IMR-90 (cell line): ENCODE measurements around the gene DGKD. TPM values are rescaled to one million over a fixed set of nuclear protein-coding genes. Genes with fewer than 3 reads are reported as not detected.

ENCODE experiments used
- ATAC-seq: fragments of 200-7000 bp; cut with Tn5 transposase; 2 replicates; pipeline ENCODE4 v1.9.1; 2020; ENCODE audit warnings: low read depth, mild to moderate bottlenecking, moderate library complexity
- BruUV-seq: library from RNA; stranded (reverse); fragments of 400-500 nt; replicated peaks from 2 replicates; lab custom pipeline; 2021; lab: Mats Ljungman, UMichigan
- CTCF ChIA-PET: fragments of 300-600 bp; formaldehyde crosslinking; extraction: SDS; loops from one replicate; lab custom pipeline; 2021; ENCODE audit warnings: antibody characterized with exemption; lab: Yijun Ruan, JAX
- POLR2A ChIA-PET: fragments of 300-600 bp; sonication (Branson Sonifier 250); formaldehyde crosslinking; loops from one replicate; lab custom pipeline; 2022; ENCODE audit warnings: antibody characterized with exemption; ENCODE audit not compliant: unreplicated experiment; lab: Charles Lee
- DNase-seq: peaks from one replicate; pipeline ENCODE4 v3.0.0; 2013
- H2AFZ ChIP-seq: replicated peaks from 2 replicates; pipeline ENCODE3; 2013; ENCODE audit warnings: low read length, mild to moderate bottlenecking; ENCODE audit not compliant: poor library complexity
- H2AK5ac ChIP-seq: 2 replicates; pipeline ENCODE4 v1.6.1; 2013; ENCODE audit warnings: low read depth, low read length, inconsistent platforms
- H2AK9ac ChIP-seq: replicated peaks from 2 replicates; pipeline ENCODE3; 2013; ENCODE audit warnings: mild to moderate bottlenecking, low read depth, low read length, moderate library complexity; ENCODE audit not compliant: poor library complexity
- H2BK120ac ChIP-seq: 2 replicates; pipeline ENCODE4 v1.6.1; 2013; ENCODE audit warnings: low read depth, low read length, inconsistent platforms
- H2BK15ac ChIP-seq: 3 replicates; pipeline ENCODE4 v1.6.1; 2013; ENCODE audit warnings: low read depth, low read length, inconsistent platforms
- H2BK20ac ChIP-seq: 2 replicates; pipeline ENCODE4 v1.6.1; 2013; ENCODE audit warnings: low read depth, mild to moderate bottlenecking, inconsistent platforms, low read length, moderate library complexity
- H2BK5ac ChIP-seq: 2 replicates; pipeline ENCODE4 v1.6.1; 2013; ENCODE audit warnings: mild to moderate bottlenecking, low read depth, low read length, inconsistent platforms; ENCODE audit not compliant: poor library complexity, severe bottlenecking
- H3K14ac ChIP-seq: replicated peaks from 2 replicates; pipeline ENCODE4 v1.6.1; 2013; ENCODE audit warnings: low read depth, low read length, inconsistent platforms
- H3K18ac ChIP-seq: 2 replicates; pipeline ENCODE4 v1.6.1; 2013; ENCODE audit warnings: low read depth, low read length, control low read depth
- H3K23ac ChIP-seq: 2 replicates; pipeline ENCODE4 v1.6.1; 2013; ENCODE audit warnings: low read depth, low read length, inconsistent platforms
- H3K27ac ChIP-seq: 2 replicates; pipeline ENCODE4 v1.5.1; 2013; ENCODE audit warnings: mild to moderate bottlenecking, control low read depth, low read length; ENCODE audit not compliant: insufficient read depth
- H3K27me3 ChIP-seq: 2 replicates; pipeline ENCODE4 v1.6.1; 2013; ENCODE audit warnings: low read length; ENCODE audit not compliant: control insufficient read depth, insufficient read depth
- H3K36me3 ChIP-seq: 2 replicates; pipeline ENCODE4 v1.6.1; 2013; ENCODE audit warnings: low read length, mixed read lengths; ENCODE audit not compliant: control insufficient read depth, insufficient read depth
- H3K4ac ChIP-seq: 2 replicates; pipeline ENCODE4 v1.6.1; 2013; ENCODE audit warnings: low read depth, low read length, inconsistent platforms
- H3K4me1 ChIP-seq: 2 replicates; pipeline ENCODE4 v1.6.1; 2013; ENCODE audit warnings: low read length, mixed read lengths; ENCODE audit not compliant: control insufficient read depth, insufficient read depth
- H3K4me2 ChIP-seq: 2 replicates; pipeline ENCODE4 v1.6.1; 2013; ENCODE audit warnings: low read depth, mild to moderate bottlenecking, control low read depth, low read length, moderate library complexity
- H3K4me3 ChIP-seq: 2 replicates; pipeline ENCODE4 v1.5.1; 2013; ENCODE audit warnings: low read depth, mild to moderate bottlenecking, control low read depth, low read length, moderate library complexity; ENCODE audit not compliant: insufficient read depth
- H3K56ac ChIP-seq: 2 replicates; pipeline ENCODE4 v1.6.1; 2013; ENCODE audit warnings: low read length, inconsistent platforms; ENCODE audit not compliant: insufficient read depth; ENCODE audit errors: extremely low read depth
- H3K79me1 ChIP-seq, 2 experiments: 2 replicates each; pipeline ENCODE4 v1.6.1; 2013; ENCODE audit warnings: low read length in 2 of 2, inconsistent platforms in 1 of 2, low read depth in 1 of 2
- H3K9ac ChIP-seq: 2 replicates; pipeline ENCODE4 v1.6.1; 2013; ENCODE audit warnings: low read depth, low read length, control low read depth
- H3K9me1 ChIP-seq: 2 replicates; pipeline ENCODE4 v1.6.1; 2013; ENCODE audit warnings: low read length, inconsistent platforms; ENCODE audit not compliant: insufficient read depth
- H3K9me3 ChIP-seq: 2 replicates; pipeline ENCODE4 v1.6.1; 2013; ENCODE audit warnings: low read length; ENCODE audit not compliant: control insufficient read depth, insufficient read depth
- H4K20me1 ChIP-seq: 2 replicates; pipeline ENCODE4 v1.6.1; 2013; ENCODE audit warnings: low read length, inconsistent platforms; ENCODE audit not compliant: insufficient read depth
- H4K5ac ChIP-seq: 2 replicates; pipeline ENCODE4 v1.6.1; 2013; ENCODE audit warnings: mild to moderate bottlenecking, low read depth, low read length, control low read depth
- H4K8ac ChIP-seq, 2 experiments: 2 replicates each; pipeline ENCODE4 v1.6.1; 2013; ENCODE audit warnings: low read depth in 2 of 2, low read length in 2 of 2, control low read depth in 1 of 2, inconsistent platforms in 1 of 2
- H4K91ac ChIP-seq: 2 replicates; pipeline ENCODE4 v1.6.1; 2013; ENCODE audit warnings: low read depth, low read length, inconsistent platforms; ENCODE audit not compliant: insufficient read depth
- CEBPB ChIP-seq: IDR thresholded peaks from 2 replicates; pipeline ENCODE4 v1.6.1; 2012; ENCODE audit warnings: low read depth, low read length, improper control_type of control experiment
- CHD1 ChIP-seq: IDR thresholded peaks from 2 replicates; pipeline ENCODE4 v1.6.1; 2012; ENCODE audit warnings: low read depth, low read length, improper control_type of control experiment
- FOS ChIP-seq: fragments of 150-350 bp; IDR thresholded peaks from 2 replicates; pipeline ENCODE4 v1.6.1; 2016; ENCODE audit warnings: low read depth, low read length
- MAFK ChIP-seq: IDR thresholded peaks from 2 replicates; pipeline ENCODE4 v1.6.1; 2012; ENCODE audit warnings: low read depth, low read length, improper control_type of control experiment
- MAZ ChIP-seq: IDR thresholded peaks from 2 replicates; pipeline ENCODE4 v1.6.1; 2012; ENCODE audit warnings: low read depth, mild to moderate bottlenecking, low read length, improper control_type of control experiment, moderate library complexity, borderline replicate concordance
- MXI1 ChIP-seq: IDR thresholded peaks from 2 replicates; pipeline ENCODE4 v1.6.1; 2012; ENCODE audit warnings: low read depth, mild to moderate bottlenecking, low read length, moderate library complexity, borderline replicate concordance
- NFE2L2 ChIP-seq: fragments of 150-350 bp; IDR thresholded peaks from 2 replicates; pipeline ENCODE4 v1.6.1; 2016; ENCODE audit warnings: low read depth, mild to moderate bottlenecking, low read length
- POLR2A ChIP-seq: IDR thresholded peaks from 2 replicates; pipeline ENCODE4 v1.6.1; 2012; ENCODE audit warnings: mild to moderate bottlenecking, low read depth, low read length
- SMC3 ChIP-seq: fragments of 150-350 bp; IDR thresholded peaks from 2 replicates; pipeline ENCODE4 v1.6.1; 2016; ENCODE audit warnings: low read depth, mild to moderate bottlenecking, antibody characterized with exemption, low read length, moderate library complexity
- USF2 ChIP-seq: fragments of 150-350 bp; IDR thresholded peaks from 2 replicates; pipeline ENCODE4 v1.6.1; 2017; ENCODE audit warnings: mild to moderate bottlenecking, antibody characterized with exemption, low read length, low read depth
- WGBS, 2 experiments: methylation state at CpG; one replicate each; pipeline versions ENCODE4 v1.1.5 to v1.1.7; 2013; ENCODE audit warnings: missing lambda C conversion rate in 2 of 2; ENCODE audit not compliant: insufficient read length in 1 of 2; ENCODE audit errors: extremely low coverage in 2 of 2; 5-methylcytosine and 5-hydroxymethylcytosine counted together
- dilution Hi-C: fragments of 300-500 bp; cut with HindIII; formaldehyde crosslinking; loops from one replicate; pipeline ENCODE4 v1.14.3; 2018; ENCODE audit warnings: low sequenced_read_pairs; ENCODE audit not compliant: unreplicated experiment
- in situ Hi-C: fragments of 300-500 bp; cut with MboI; formaldehyde crosslinking; loops from 3 replicates; pipeline ENCODE4 v1.14.3; 2019; ENCODE audit warnings: low sequenced_read_pairs, inconsistent platforms, mixed read lengths
- intact Hi-C: fragments of 100-400 bp; cut with micrococcal nuclease; formaldehyde crosslinking; loops from 2 replicates; pipeline ENCODE4 v1.10.0; 2022
- polyA plus RNA-seq, 3 experiments: library from polyadenylated mRNA; depleted of rRNA; stranded (reverse); fragments of >200 nt; gene quantifications; 2 replicates each; pipeline ENCODE4 v1.2.3, GENCODE V29; 2012; ENCODE audit warnings: low replicate concordance in 1 of 3
- total RNA-seq: library from RNA; depleted of rRNA; stranded (reverse); fragments of >200 nt; gene quantifications from 2 replicates; pipeline ENCODE4 v1.2.3, GENCODE V29; 2012
- TF ChIP-seq, protein P1 (sequence below): conservative IDR thresholded peaks from 2 replicates; pipeline ENCODE4 v1.5.1; 2012; ENCODE audit warnings: mild to moderate bottlenecking, low read depth, low read length, improper control_type of control experiment

The DGKD gene
- total and polyA plus RNA-seq, 2 of the 4 experiments (the other 2 are of a cell fraction) = 6.5 to 10.1 TPM

DNA sequence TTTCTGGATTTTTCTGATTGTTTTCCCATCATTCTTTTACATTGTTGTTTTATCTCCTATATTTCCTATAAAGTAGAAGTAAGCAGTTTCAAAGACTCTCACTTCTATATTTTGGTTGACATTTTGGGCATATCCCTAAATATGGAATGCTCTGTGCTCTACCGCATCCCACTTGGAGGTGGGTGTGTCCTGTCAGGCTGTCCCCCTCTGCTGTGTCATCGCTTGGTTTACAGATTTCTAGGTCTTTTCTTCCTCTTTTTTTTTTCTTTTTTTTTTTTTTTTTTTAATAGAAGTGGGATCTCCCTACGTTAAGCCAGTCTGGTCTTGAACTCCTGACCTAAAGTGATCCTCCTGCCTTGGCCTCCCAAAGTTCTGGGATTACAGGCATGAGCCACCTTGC, 13.3 kb downstream of the DGKD start:
- no peaks in the 10 kb centered on the region for H3K27me3 ChIP-seq
- no peak overlapping the region for H3K27ac ChIP-seq
- H3K9ac ChIP-seq = no peak overlapping the region
- H2AFZ ChIP-seq = no peak overlapping the region
- DNase-seq (no peak), ATAC-seq (no peak)
- WGBS, 2 experiments = no CpG with 5 or more reads among the region's 3 CpGs
- H3K56ac ChIP-seq = no peak overlapping the region
- no peak overlapping the region for H2AK9ac ChIP-seq
- ChIA-PET POLR2A (no interaction called here), CTCF (no interaction called here)
- H3K4me1 ChIP-seq = no peaks in the 10 kb centered on the region
- H3K4ac ChIP-seq = no peak overlapping the region
- no TSS peak for BruUV-seq
- H4K5ac ChIP-seq = no peak overlapping the region
- H4K8ac ChIP-seq = no peak overlapping the region
- H2BK5ac ChIP-seq = no peak overlapping the region
- H4K91ac ChIP-seq = no peak overlapping the region
- no peak overlapping the region for H2BK20ac ChIP-seq
- no peak overlapping the region for H2BK120ac ChIP-seq
- H3K4me2 ChIP-seq = no peak overlapping the region
- H2BK15ac ChIP-seq = no peak overlapping the region
- H3K14ac ChIP-seq = no peak overlapping the region
- H2AK5ac ChIP-seq = no peak overlapping the region
- H3K4me3 ChIP-seq = no peak overlapping the region
- intact Hi-C loops = no loop called here
- no peak overlapping the region; the same call in 1 of the 2 replicates for H3K23ac ChIP-seq
- no peaks in the 10 kb centered on the region for H3K9me1 ChIP-seq
- H3K9me3 ChIP-seq = no peaks in the 10 kb centered on the region
- H4K20me1 ChIP-seq = peaks cover 4% of the 10 kb centered on the region; the same call in 1 of the 2 replicates
- TF ChIP-seq MXI1 = no peak
- TF ChIP-seq USF2 = no peak
- TF ChIP-seq SMC3 = no peak
- no peak for TF ChIP-seq FOS
- TF ChIP-seq, protein P1, sequence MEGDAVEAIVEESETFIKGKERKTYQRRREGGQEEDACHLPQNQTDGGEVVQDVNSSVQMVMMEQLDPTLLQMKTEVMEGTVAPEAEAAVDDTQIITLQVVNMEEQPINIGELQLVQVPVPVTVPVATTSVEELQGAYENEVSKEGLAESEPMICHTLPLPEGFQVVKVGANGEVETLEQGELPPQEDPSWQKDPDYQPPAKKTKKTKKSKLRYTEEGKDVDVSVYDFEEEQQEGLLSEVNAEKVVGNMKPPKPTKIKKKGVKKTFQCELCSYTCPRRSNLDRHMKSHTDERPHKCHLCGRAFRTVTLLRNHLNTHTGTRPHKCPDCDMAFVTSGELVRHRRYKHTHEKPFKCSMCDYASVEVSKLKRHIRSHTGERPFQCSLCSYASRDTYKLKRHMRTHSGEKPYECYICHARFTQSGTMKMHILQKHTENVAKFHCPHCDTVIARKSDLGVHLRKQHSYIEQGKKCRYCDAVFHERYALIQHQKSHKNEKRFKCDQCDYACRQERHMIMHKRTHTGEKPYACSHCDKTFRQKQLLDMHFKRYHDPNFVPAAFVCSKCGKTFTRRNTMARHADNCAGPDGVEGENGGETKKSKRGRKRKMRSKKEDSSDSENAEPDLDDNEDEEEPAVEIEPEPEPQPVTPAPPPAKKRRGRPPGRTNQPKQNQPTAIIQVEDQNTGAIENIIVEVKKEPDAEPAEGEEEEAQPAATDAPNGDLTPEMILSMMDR = no peak
- TF ChIP-seq CEBPB = no peak
- TF ChIP-seq NFE2L2 = no peak
- no peak for TF ChIP-seq MAZ
- no peak for TF ChIP-seq POLR2A
- no peak for TF ChIP-seq CHD1
- TF ChIP-seq MAFK = no peak
- H3K36me3 ChIP-seq = peaks cover 3% of the 10 kb centered on the region
- no peak overlapping the region for H3K18ac ChIP-seq
- in situ Hi-C loops = no loop called here
- dilution Hi-C loops = no loop called here
- peaks cover 15 to 19% of the 10 kb centered on the region in 2 experiments for H3K79me1 ChIP-seq
